ENCODE results near the gene EEF1AKMT4.

GRCh38 chr3:184241447-184242296 lies 7.8 kb upstream of the EEF1AKMT4 start:
- peak; percentile 60 to 92 (median 82) for TF ChIP-seq CTCF (IDR thresholded peaks at IDR 0.05)
- peak in 2 of 3 donors; percentile 13 to 23 for TF ChIP-seq POLR2A (IDR thresholded peaks at IDR 0.05)

Data from body of pancreas (tissue), 4 donors.